Adipocyte (in vitro differentiated cells): ENCODE measurements around the gene ISCU.
A peak's percentile ranks its signal among the peaks of the same experiment; 100 is the strongest.

Source experiments
- DNase-seq: peaks from one replicate; pipeline ENCODE4 v3.0.0-alpha.2; 2015; ENCODE audit warnings: low read depth
- H3K27me3 ChIP-seq: replicated peaks from 2 replicates; pipeline ENCODE4 v1.7.0; 2013; ENCODE audit warnings: mild to moderate bottlenecking, low read length, moderate library complexity; ENCODE audit not compliant: control insufficient read depth, insufficient read depth
- H3K36me3 ChIP-seq: 2 replicates; pipeline ENCODE4 v1.7.0; 2013; ENCODE audit warnings: low read length, mild to moderate bottlenecking, moderate library complexity; ENCODE audit not compliant: control insufficient read depth, insufficient read depth, severe bottlenecking
- H3K4me1 ChIP-seq: 2 replicates; pipeline ENCODE4 v1.7.0; 2013; ENCODE audit warnings: mild to moderate bottlenecking, low read length, moderate library complexity; ENCODE audit not compliant: control insufficient read depth, insufficient read depth
- H3K4me3 ChIP-seq: 2 replicates; pipeline ENCODE4 v1.7.0; 2013; ENCODE audit warnings: mild to moderate bottlenecking, low read length, moderate library complexity
- H3K9ac ChIP-seq: 2 replicates; pipeline ENCODE4 v1.7.0; 2013; ENCODE audit warnings: mild to moderate bottlenecking, low read length, moderate library complexity
- H3K9me3 ChIP-seq: 2 replicates; pipeline ENCODE4 v1.7.0; 2013; ENCODE audit warnings: mild to moderate bottlenecking, low read length, moderate library complexity; ENCODE audit not compliant: control insufficient read depth

ISCU gene

GRCh38 chr12:108563804-108564151 lies 1.4 kb downstream of the ISCU start:
- DNase-seq, result no peak
- peak overlapping the region; percentile 96 for H3K4me3 ChIP-seq
- H3K4me1 ChIP-seq, result peaks cover 66% of the 10 kb centered on the region
- H3K36me3 ChIP-seq, result peaks cover 46% of the 10 kb centered on the region
- H3K27me3 ChIP-seq, result no peaks in the 10 kb centered on the region
- no peaks in the 10 kb centered on the region for H3K9me3 ChIP-seq
- H3K9ac ChIP-seq, result peak overlapping the region; percentile 99

- no peaks in the 10 kb centered on the region for H3K9me3 ChIP-seq
- no peak overlapping the region for H3K4me3 ChIP-seq
- DNase-seq, result no peak
- H3K36me3 ChIP-seq, result peaks cover 54% of the 10 kb centered on the region
- no peaks in the 10 kb centered on the region for H3K27me3 ChIP-seq
- H3K4me1 ChIP-seq, result peaks cover 59% of the 10 kb centered on the region
- H3K9ac ChIP-seq, result peak overlapping the region; percentile 99
These were observed 2.3 kb downstream of the ISCU start for GRCh38 chr12:108564724-108565123.

DNA sequence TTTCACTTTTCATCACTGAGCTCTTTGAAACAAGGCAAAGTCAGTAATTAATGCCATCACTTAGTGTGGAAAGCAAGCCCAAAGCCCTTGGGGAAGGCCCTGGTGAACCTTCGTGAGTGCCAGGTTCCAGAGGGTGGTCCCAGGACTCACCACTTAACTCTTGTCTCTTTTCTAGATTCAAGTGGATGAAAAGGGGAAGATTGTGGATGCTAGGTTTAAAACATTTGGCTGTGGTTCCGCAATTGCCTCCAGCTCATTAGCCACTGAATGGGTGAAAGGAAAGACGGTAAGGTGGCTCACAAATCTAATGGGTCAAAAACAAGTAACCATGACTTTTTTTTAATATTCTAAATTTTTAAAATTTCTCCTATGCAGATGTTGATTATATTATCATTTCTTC lies 2.8 kb downstream of the ISCU start:
- H3K4me3 ChIP-seq, result no peak overlapping the region
- peaks cover 55% of the 10 kb centered on the region for H3K4me1 ChIP-seq
- H3K9ac ChIP-seq, result peak overlapping the region; percentile 99
- DNase-seq, result no peak
- no peaks in the 10 kb centered on the region for H3K9me3 ChIP-seq
- H3K36me3 ChIP-seq, result peaks cover 56% of the 10 kb centered on the region
- H3K27me3 ChIP-seq, result no peaks in the 10 kb centered on the region

DNA sequence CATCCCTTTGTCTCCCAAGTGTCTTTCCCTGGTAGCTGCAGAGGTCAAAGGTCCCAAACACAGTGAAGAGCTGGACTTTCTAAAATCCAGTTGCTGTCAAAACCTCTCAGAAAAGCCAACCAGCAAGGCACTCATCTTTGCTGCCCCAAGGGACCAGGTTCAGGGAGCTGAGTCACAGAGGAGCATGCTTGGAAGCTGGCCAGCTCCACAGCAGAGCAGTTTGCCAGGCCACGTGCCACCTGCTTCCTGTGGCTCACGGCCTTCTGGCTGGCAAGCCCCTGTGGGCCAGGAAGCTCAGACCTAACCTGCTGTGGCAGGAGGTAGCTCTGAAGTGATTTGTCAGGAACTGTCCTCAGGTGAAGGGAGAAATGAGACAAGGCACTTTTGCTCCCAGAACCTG lies 3.6 kb downstream of the ISCU start:
- peaks cover 56% of the 10 kb centered on the region for H3K4me1 ChIP-seq
- H3K9ac ChIP-seq, result peak overlapping the region; percentile 99
- no peaks in the 10 kb centered on the region for H3K9me3 ChIP-seq
- peaks cover 56% of the 10 kb centered on the region for H3K36me3 ChIP-seq
- DNase-seq, result peak; percentile 62
- no peaks in the 10 kb centered on the region for H3K27me3 ChIP-seq
- H3K4me3 ChIP-seq, result peak overlapping the region; percentile 34

GRCh38 chr12:108566452-108566851 lies 4.1 kb downstream of the ISCU start:
- Histone ChIP-seq H3K9me3 (no peaks in the 10 kb centered on the region), H3K36me3 (peaks cover 56% of the 10 kb centered on the region), H3K4me3 (no peak overlapping the region), H3K9ac (peak overlapping the region; percentile 99), H3K27me3 (no peaks in the 10 kb centered on the region), H3K4me1 (peaks cover 60% of the 10 kb centered on the region)
- DNase-seq, result no peak

- Histone ChIP-seq H3K9ac (peak overlapping the region; percentile 99), H3K27me3 (no peaks in the 10 kb centered on the region), H3K36me3 (peaks cover 56% of the 10 kb centered on the region), H3K9me3 (no peaks in the 10 kb centered on the region), H3K4me3 (no peak overlapping the region), H3K4me1 (peaks cover 57% of the 10 kb centered on the region)
- DNase-seq, result no peak
These were observed 5.3 kb downstream of the ISCU start for GRCh38 chr12:108567406-108568337.

DNA sequence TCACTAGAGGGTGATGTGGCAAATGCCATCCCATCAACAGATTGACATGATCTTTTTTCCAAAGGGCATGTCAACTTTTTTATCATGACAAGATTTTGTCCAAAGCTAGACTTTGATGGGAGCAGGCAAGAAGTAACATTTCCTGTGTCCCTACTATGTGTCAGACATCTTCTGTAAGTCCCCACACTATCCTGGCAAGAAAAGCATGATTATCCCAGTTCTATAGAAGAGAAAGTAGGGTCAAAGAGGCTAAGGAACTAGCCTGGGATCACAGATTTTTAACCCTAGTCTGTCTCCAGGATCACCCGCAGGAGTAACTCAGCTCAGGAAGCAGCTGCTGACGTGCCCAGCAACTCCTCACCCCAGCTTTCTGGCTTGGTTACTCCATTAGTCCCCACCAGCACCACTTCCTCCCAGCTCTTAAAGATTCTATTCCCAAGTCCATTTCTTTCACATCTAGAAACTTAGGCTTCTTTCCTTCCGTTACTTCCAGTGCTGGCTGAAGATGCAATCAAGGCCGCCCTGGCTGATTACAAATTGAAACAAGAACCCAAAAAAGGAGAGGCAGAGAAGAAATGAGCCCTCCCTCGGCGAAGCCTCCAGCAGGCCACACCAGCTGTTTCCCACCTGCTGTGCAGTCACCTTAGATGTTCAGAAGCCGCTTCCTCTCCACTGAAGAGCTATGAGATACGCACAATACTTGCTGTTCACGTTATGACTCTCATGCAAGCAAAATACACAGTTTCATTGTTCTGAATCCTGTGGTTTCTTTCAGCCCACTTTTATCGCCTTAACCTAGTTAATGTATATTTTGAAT lies 6.2 kb downstream of the ISCU start:
- no peak for DNase-seq
- H3K9ac ChIP-seq, result peak overlapping the region; percentile 99
- H3K36me3 ChIP-seq, result peaks cover 56% of the 10 kb centered on the region
- peaks cover 60% of the 10 kb centered on the region for H3K4me1 ChIP-seq
- H3K27me3 ChIP-seq, result no peaks in the 10 kb centered on the region
- H3K9me3 ChIP-seq, result no peaks in the 10 kb centered on the region
- no peak overlapping the region for H3K4me3 ChIP-seq

DNA sequence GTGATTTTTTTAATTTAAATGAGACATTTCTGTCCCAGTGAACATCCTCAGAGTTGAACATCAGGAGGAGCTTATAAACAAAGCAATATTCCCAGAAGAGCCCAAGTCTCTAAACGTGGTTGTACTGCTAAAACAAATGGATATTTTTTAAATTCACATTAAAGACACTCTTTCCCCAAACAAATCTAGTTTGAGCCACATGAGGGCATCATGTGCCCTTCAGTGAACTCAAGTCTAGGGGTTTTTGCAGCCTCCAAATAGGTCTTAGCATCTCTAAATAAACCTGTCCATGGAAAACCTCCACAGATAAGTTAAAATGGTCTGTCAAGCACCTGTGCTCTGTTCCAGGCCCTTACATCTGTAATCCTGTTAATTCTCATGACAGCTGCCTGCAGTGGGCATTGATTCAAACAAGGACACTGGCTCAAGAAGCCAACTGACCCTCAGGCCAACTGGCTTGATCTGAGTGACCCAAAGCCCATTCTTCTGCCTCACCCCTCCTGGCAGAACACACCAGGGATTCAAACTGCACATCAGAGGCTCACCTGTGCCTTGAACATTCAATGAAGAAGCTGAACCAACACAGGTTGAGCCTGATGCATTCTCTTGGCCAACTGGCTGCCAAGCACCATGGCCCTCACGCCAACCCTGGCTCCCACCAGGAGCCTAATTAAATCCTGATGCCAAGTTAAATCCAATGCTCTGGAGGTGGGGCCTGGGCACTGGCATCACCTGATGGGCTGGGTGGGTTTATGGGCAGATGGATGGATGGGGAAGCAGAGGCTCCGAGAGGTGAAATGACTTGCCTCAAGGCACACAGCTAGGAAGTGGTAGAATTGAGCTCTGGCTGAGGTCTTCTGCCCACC lies 8.6 kb downstream of the ISCU start:
- Histone ChIP-seq H3K9ac (peak overlapping the region; percentile 56), H3K9me3 (no peaks in the 10 kb centered on the region), H3K4me1 (peaks cover 39% of the 10 kb centered on the region), H3K36me3 (peaks cover 36% of the 10 kb centered on the region), H3K4me3 (no peak overlapping the region), H3K27me3 (no peaks in the 10 kb centered on the region)
- peak; percentile 78 for DNase-seq

- DNase-seq, result no peak
- Histone ChIP-seq H3K27me3 (no peaks in the 10 kb centered on the region), H3K9ac (no peak overlapping the region), H3K4me3 (no peak overlapping the region), H3K9me3 (no peaks in the 10 kb centered on the region), H3K36me3 (peaks cover 31% of the 10 kb centered on the region), H3K4me1 (peaks cover 39% of the 10 kb centered on the region)
These were observed 9.3 kb downstream of the ISCU start for GRCh38 chr12:108571609-108572165.

DNA sequence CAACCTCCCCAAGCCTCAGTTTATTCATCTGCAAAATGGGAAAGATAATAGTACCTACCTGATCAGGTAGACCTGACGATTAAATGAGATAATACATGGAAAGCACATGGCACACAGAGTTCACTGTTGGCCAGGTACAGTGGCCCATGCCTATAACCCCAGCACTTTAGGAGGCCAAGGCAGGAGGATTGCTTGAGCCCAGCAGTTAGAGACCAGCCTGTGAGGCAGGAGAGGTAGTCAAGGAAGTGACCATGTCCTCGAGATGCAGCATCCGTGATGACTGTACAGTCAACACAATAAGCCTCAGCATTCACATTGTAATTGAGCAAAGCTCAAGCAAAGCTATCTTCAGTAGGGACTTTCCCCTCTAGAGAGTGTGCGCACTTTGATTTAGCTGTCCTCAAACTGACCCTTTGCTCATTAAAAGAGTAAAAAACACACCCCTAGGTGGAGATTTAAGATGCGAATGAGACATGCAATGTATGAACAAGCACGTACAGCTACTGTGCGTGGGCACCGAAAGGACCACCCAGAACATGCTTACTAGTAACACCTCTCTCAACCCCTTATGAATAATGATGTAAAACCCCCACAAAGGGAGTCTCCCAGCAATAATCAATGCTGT lies 9.9 kb downstream of the ISCU start:
- Histone ChIP-seq H3K9ac (no peak overlapping the region), H3K9me3 (no peaks in the 10 kb centered on the region), H3K36me3 (peaks cover 25% of the 10 kb centered on the region), H3K4me3 (no peak overlapping the region), H3K4me1 (peaks cover 37% of the 10 kb centered on the region), H3K27me3 (no peaks in the 10 kb centered on the region)
- no peak for DNase-seq
